Skin of body (tissue), 2 donors: ENCODE results near the gene BRICD5. TPM values are rescaled to one million over a fixed set of nuclear protein-coding genes. Genes with fewer than 3 reads are reported as not detected.

Experiments used
- DNase-seq: peaks from one replicate; lab custom pipeline; 2025; lab: John Stamatoyannopoulos, UW
- total RNA-seq: library from RNA; depleted of rRNA; stranded (reverse); fragments of >200 nt; gene quantifications from one replicate; pipeline ENCODE4 v1.2.3, GENCODE V29; 2014

Gene BRICD5
- total RNA-seq, 1 donor from 2014 or later = 2.7 TPM

DNA sequence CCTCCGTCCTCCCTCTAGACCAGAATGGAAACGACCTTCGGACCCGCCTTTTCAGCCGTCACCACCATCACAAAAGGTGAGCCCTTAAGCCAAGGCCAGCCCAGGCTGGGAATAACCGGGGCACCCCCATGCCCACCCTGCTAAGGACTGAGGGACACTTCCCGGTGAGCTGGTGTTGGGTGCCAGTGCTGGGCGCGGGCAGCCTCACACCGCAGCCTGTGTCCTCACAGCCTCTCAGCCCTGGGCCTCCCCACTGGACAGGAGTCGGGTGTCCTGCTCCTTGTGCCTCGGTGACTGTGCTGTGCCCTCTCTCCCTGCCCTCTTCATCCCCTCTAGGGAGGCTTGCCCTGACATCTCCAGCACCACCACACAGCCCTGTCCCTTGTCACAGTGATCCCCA lies 44.8 kb downstream of the BRICD5 start:
- DNase-seq = no peak

DNA sequence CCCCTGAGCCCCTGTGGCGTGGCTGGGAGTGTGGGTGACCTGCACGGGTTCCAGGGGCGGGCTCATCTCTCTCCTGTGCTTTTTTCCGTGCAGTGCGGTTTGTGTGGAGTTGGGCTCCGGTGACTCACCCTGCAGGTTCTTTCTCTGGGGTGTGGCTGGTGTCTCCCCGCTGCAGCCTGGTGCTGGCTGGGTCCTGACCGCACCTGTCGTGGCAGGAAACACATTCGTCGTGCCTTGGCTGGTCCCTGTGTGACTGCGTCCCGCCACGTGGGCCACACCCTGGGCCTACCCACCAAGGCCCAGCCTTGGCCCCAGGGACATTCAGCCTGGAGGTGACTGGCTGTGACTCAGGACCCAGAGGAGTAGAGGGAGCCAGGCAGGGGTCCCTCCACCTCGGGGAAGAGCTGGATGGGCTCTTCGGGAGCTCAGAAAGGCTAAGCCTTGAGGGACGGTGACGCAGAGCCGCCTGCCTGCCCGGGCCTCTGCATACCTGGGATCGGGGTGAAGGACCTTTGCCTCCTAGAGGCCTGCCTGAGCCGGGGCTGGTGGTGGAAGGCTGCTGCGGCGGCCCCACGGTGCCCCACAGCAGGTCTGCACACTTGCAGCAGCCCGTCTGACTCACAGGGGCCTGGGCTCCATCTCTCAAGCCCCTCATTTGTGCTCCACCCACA lies 47.3 kb downstream of the BRICD5 start:
- peak; percentile 12 for DNase-seq

DNA sequence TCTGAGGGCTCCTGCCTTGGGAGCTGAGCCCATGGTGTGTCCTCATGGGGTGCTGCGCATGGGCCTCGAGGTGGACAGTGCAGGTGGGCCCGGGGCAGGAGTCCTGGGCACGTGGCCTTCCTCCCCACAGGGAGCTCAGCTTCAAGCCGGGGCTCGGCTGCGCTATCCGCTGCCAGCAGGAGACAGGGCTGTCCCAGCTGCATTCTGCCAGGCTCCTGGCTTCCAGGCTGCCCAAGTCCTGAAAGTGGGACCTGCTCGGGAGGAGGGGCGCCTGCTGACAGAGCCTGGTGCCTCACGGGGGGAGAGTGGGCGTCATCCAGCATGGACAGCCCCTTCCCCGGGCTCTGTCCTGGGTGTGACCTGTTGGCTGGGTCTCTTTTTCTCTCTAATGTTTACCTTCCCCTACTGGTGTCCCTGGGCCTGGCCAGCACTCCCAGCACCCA lies 48.0 kb downstream of the BRICD5 start:
- DNase-seq = no peak

DNA sequence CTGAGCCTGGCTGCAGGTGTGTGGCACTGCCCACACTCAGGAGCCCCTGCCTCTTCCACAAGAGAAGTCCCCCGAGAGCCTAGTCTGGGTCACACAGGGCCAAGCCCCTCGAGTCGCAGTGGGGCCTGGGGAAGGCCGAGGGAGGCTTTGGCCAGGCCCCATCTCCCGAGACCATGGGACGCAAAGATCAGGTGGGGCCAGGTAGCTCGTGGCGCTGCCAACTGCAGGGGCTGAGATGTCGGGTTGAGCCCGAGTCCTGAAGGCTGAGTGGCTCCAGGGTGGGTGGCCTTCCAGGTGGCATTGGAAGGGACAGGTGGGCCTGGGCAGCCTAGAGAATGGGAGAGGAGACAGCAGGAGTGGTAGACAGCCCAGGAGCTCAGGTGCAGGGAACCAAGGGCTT lies 48.8 kb downstream of the BRICD5 start:
- DNase-seq = no peak

DNA sequence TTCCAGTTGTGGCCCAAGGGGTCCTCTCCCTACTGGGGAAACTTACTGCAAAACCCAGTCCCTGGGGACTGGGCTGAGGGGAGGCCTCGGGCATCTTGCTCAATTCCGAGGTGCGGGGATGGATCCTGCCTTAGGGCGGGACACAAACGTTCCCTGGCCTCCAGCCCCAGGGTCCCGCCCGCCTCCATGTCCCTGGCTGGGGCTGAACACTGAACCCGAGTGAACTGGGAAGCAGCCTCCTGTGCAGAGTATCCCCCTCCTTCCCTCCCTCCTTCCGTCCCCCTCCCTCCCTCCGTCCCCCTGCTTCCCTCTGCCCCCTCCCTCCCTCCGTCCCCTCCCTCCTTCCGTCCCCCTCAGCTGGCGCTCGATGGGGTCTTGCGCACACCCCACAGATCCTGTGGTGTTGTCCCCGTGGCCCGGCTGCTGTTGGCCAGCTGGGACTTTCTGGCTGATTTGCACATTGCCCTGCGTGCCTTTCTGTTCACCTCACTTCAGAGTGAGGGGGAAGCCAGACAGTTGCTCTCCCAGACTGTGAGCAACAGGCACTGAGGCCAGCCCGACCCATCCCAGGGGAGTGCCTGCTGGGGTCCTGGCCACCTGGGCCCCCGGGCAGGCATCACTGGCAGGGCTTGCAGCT lies 49.6 kb downstream of the BRICD5 start:
- peak; percentile 61 for DNase-seq

Other genes starting within 250 kb of the BRICD5 start
- gene RPS2, start 246.0 kb downstream of the BRICD5 start, total RNA-seq = 1,364 TPM
- gene RNF151, start 244.0 kb downstream of the BRICD5 start, total RNA-seq = not detected
- gene TBL3, start 238.8 kb downstream of the BRICD5 start, total RNA-seq = 17.5 TPM
- 0.39 TPM for gene NOXO1, start 229.4 kb downstream of the BRICD5 start, total RNA-seq
- gene GFER, start 226.7 kb downstream of the BRICD5 start, total RNA-seq = 5.8 TPM
- gene SYNGR3, start 220.9 kb downstream of the BRICD5 start, total RNA-seq = 0.69 TPM
- 12.8 TPM for gene ZNF598, start 201.0 kb downstream of the BRICD5 start, total RNA-seq
- 2.2 TPM for gene NPW, start 191.1 kb downstream of the BRICD5 start, total RNA-seq
- 20.1 TPM for gene NHERF2, start 184.0 kb downstream of the BRICD5 start, total RNA-seq
- 14.8 TPM for gene NTHL1, start 163.0 kb downstream of the BRICD5 start, total RNA-seq
- 58.9 TPM for gene TSC2, start 162.9 kb downstream of the BRICD5 start, total RNA-seq
- 76.2 TPM for gene PKD1, start 75.0 kb downstream of the BRICD5 start, total RNA-seq
- gene RAB26, start 62.2 kb downstream of the BRICD5 start, total RNA-seq = 1.6 TPM
- 17.3 TPM for gene TRAF7, start 55.1 kb downstream of the BRICD5 start, total RNA-seq
- gene CASKIN1, start 14.3 kb downstream of the BRICD5 start, total RNA-seq = 0.79 TPM
- gene MLST8, start 5.4 kb downstream of the BRICD5 start, total RNA-seq = 9.4 TPM
- gene PGP, start 4.0 kb upstream of the BRICD5 start, total RNA-seq = 4.1 TPM
- 23.2 TPM for gene E4F1, start 12.7 kb upstream of the BRICD5 start, total RNA-seq
- 17.3 TPM for gene DNASE1L2, start 25.6 kb upstream of the BRICD5 start, total RNA-seq
- gene ECI1, start 40.7 kb upstream of the BRICD5 start, total RNA-seq = 24.3 TPM
- gene RNPS1, start 57.3 kb upstream of the BRICD5 start, total RNA-seq = 57.3 TPM
- 3.5 TPM for gene ABCA3, start 129.9 kb upstream of the BRICD5 start, total RNA-seq
- gene CCNF, start 218.6 kb upstream of the BRICD5 start, total RNA-seq = 7.8 TPM
- 3.4 TPM for gene TEDC2, start 249.2 kb upstream of the BRICD5 start, total RNA-seq